Panc1 (cell line): ENCODE data around the gene TRABD2A. TPM values are rescaled to one million over a fixed set of nuclear protein-coding genes. Genes with fewer than 3 reads are reported as not detected.
A peak's percentile ranks its signal among the peaks of the same experiment; 100 is the strongest.

Experiments used
- ATAC-seq: fragments of 200-7000 bp; cut with Tn5 transposase; 2 replicates; pipeline ENCODE4 v1.9.1; 2020; ENCODE audit warnings: mild to moderate bottlenecking, moderate library complexity
- BruUV-seq: library from RNA; stranded (reverse); fragments of 400-500 nt; replicated peaks from 2 replicates; lab custom pipeline; 2021; lab: Mats Ljungman, UMichigan
- CTCF ChIA-PET: fragments of 300-600 bp; sonication (Branson Sonifier 250); formaldehyde crosslinking; loops from one replicate; lab custom pipeline; 2022; ENCODE audit warnings: antibody characterized with exemption; lab: Charles Lee
- POLR2A ChIA-PET: fragments of 300-600 bp; sonication (Branson Sonifier 250); formaldehyde crosslinking; loops from one replicate; lab custom pipeline; 2022; ENCODE audit warnings: antibody characterized with exemption; lab: Charles Lee
- DNase-seq: peaks from one replicate; pipeline ENCODE4 v3.0.0-alpha.2; 2010; ENCODE audit warnings: low read depth, low spot score
- H3K27ac ChIP-seq: 2 replicates; pipeline ENCODE4 v1.5.1; 2011; ENCODE audit warnings: mild to moderate bottlenecking, low read length, inconsistent platforms
- H3K27me3 ChIP-seq: fragments of 200-500 bp; sonication (Bioruptor generic); 2 replicates; pipeline ENCODE4 v1.6.0; 2014; ENCODE audit warnings: low read length, inconsistent platforms; ENCODE audit not compliant: control insufficient read depth, insufficient read depth
- H3K36me3 ChIP-seq: fragments of 200-500 bp; sonication (Bioruptor generic); 2 replicates; pipeline ENCODE4 v1.5.1; 2014; ENCODE audit warnings: inconsistent platforms, mild to moderate bottlenecking, low read length, moderate library complexity; ENCODE audit not compliant: control insufficient read depth, insufficient read depth
- H3K4me1 ChIP-seq: 2 replicates; pipeline ENCODE4 v1.5.1; 2011; ENCODE audit warnings: inconsistent platforms, mild to moderate bottlenecking, low read length, moderate library complexity; ENCODE audit not compliant: control insufficient read depth, insufficient read depth
- H3K4me3 ChIP-seq, 2 experiments: 2 replicates each; pipeline ENCODE4 v1.5.1; 2011 to 2012; ENCODE audit warnings: low read depth in 2 of 2, low read length in 2 of 2, mild to moderate bottlenecking in 2 of 2, inconsistent platforms in 1 of 2, moderate library complexity in 1 of 2
- H3K9me3 ChIP-seq: fragments of 200-500 bp; sonication (Bioruptor generic); 2 replicates; pipeline ENCODE4 v1.5.1; 2014; ENCODE audit warnings: low read depth, mild to moderate bottlenecking, inconsistent platforms, low read length, moderate library complexity; ENCODE audit not compliant: control insufficient read depth, insufficient read depth
- POLR2AphosphoS5 ChIP-seq: IDR thresholded peaks from 2 replicates; pipeline ENCODE4 v1.6.1; 2012; ENCODE audit warnings: mild to moderate bottlenecking, low read depth, low read length, moderate library complexity
- SIN3A ChIP-seq: IDR thresholded peaks from 2 replicates; pipeline ENCODE4 v1.6.1; 2012; ENCODE audit warnings: low read depth, mild to moderate bottlenecking, low read length, moderate library complexity, borderline replicate concordance; ENCODE audit not compliant: insufficient read depth
- in situ Hi-C: cut with HindIII; loops from 2 replicates; pipeline ENCODE4 v1.10.0; 2016; ENCODE audit warnings: low sequenced_read_pairs, low pct_unique_long_range_greater_than_20kb
- intact Hi-C: fragments of 100-400 bp; cut with micrococcal nuclease; formaldehyde crosslinking; loops from one replicate; pipeline ENCODE4 v1.10.0; 2022; ENCODE audit not compliant: unreplicated experiment
- total RNA-seq: library from RNA; stranded (reverse); gene quantifications from one replicate; pipeline ENCODE4 v1.2.1, GENCODE V29; 2021; ENCODE audit not compliant: unreplicated experiment
- TF ChIP-seq, protein P1 (sequence below): fragments of 450-650 bp; IDR thresholded peaks from 2 replicates; pipeline ENCODE4 v1.5.1; 2017; ENCODE audit warnings: mild to moderate bottlenecking

TRABD2A gene
- total RNA-seq, 1 experiment from 2014 or later: 1.7 TPM

DNA sequence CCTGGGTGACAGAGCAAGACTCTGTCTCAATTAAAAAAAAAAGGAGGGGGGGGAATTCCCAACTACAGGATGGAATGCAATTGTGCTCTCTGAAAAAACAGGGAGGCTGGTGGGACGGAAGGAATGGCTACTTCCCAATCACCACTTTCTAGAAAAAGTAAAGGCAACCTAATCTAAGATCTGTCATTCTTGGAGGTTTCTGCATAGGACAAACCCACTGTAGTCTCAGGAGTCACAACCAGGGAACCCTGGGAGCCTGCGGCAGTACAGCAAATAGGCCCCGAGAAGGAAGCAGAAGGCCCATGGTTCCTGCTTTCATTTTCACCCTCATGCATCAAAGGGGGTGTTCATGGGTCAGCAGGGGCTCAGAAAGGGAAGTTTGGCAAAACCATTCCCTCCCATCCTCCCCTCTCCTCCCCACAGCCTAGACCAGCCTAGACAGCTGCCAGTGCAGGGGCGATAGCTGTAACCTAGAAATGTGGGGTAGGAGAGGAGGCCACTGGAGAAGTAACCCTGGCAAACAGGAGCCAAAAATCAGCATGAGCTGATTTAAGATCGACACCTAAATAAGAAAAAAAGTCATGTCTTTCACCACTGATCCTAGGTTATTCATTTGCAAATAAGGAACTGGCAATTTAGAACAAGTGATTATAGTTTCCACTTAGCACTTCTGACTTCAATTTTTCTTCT lies 48.0 kb downstream of the TRABD2A start:
- Histone ChIP-seq H3K4me3 (no peak overlapping the region), H3K36me3 (no peaks in the 10 kb centered on the region), H3K27me3 (no peaks in the 10 kb centered on the region), H3K4me1 (no peaks in the 10 kb centered on the region), H3K9me3 (no peaks in the 10 kb centered on the region), H3K27ac (no peak overlapping the region)
- ATAC-seq (no peak; the same call in 1 of the 2 replicates), DNase-seq (no peak)
- in situ Hi-C loops (no loop called here), intact Hi-C loops (no loop called here)
- TF ChIP-seq, protein P1, sequence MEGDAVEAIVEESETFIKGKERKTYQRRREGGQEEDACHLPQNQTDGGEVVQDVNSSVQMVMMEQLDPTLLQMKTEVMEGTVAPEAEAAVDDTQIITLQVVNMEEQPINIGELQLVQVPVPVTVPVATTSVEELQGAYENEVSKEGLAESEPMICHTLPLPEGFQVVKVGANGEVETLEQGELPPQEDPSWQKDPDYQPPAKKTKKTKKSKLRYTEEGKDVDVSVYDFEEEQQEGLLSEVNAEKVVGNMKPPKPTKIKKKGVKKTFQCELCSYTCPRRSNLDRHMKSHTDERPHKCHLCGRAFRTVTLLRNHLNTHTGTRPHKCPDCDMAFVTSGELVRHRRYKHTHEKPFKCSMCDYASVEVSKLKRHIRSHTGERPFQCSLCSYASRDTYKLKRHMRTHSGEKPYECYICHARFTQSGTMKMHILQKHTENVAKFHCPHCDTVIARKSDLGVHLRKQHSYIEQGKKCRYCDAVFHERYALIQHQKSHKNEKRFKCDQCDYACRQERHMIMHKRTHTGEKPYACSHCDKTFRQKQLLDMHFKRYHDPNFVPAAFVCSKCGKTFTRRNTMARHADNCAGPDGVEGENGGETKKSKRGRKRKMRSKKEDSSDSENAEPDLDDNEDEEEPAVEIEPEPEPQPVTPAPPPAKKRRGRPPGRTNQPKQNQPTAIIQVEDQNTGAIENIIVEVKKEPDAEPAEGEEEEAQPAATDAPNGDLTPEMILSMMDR: no peak
- no peak for TF ChIP-seq POLR2AphosphoS5
- POLR2A ChIA-PET: no interaction called here
- BruUV-seq: no TSS peak
- CTCF ChIA-PET: no interaction called here

DNA sequence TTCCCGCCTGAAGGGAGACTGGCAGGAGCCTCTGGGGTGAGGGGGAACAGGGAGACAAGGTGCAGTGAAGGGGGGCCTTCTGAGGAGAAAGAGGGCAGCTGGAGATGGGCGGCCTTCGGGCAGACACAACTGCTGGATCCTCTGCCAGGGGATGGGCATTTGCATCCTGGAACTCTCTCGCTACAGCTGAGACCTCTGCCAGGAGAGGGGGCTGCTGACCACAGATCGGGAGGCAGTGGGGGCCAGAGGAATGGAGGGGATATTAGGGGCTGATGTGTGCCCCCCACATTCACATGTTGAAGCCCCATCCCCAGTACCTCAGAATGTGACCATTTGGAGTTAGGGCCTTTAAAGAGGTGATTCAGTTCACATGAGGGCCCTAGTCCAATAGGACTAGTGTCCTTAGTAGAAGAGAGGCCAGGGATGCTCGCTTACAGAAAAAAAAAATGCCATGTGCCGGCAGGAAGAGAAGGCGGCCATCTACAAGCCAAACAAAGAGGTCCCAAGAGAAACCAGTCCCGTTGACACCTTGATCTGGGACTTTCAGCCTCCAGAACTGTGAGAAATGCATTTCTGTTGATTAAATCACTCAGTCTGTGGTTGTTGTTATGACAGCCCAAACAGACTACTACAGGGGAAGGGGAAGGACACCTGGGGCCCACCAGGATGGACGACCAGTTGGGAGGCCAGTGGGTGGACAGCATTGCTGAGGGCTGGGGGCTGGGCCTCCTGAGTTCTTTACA lies 50.0 kb downstream of the TRABD2A start:
- ChIA-PET POLR2A (no interaction called here), CTCF (no interaction called here)
- no peaks in the 10 kb centered on the region for H3K36me3 ChIP-seq
- no peak overlapping the region for H3K4me3 ChIP-seq
- TF ChIP-seq POLR2AphosphoS5: no peak
- TF ChIP-seq, protein P1: peak; percentile 11; the same call in 1 of the 2 replicates
- H3K27ac ChIP-seq: no peak overlapping the region
- ATAC-seq (no peak), DNase-seq (no peak)
- H3K4me1 ChIP-seq: no peaks in the 10 kb centered on the region
- in situ Hi-C loops (no loop called here), intact Hi-C loops (no loop called here)
- BruUV-seq: no TSS peak
- H3K27me3 ChIP-seq: no peaks in the 10 kb centered on the region
- H3K9me3 ChIP-seq: no peaks in the 10 kb centered on the region

DNA sequence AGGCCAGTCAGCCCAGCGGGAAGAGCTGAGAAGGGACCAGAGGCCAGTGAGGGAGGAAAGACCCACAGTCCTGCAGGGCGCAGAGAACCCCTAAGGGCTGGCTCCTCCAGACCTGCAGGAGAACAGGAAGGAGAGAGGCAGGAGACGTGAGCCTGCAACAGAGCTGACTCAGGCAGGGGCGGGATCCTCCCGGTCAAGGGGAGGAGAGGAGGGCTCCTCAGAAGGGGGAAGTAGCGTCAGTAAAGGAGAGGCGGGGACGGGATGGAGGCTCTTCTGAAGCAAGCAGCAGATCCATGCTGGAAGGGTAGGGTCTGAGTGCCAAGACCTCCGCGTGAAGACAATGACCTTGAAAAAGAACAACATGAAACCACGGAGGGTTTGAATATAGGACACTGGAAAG lies 50.8 kb downstream of the TRABD2A start:
- in situ Hi-C loops: no loop called here
- Histone ChIP-seq H3K4me3 (no peak overlapping the region), H3K4me1 (no peaks in the 10 kb centered on the region), H3K27ac (no peak overlapping the region), H3K27me3 (no peaks in the 10 kb centered on the region), H3K9me3 (no peaks in the 10 kb centered on the region), H3K36me3 (no peaks in the 10 kb centered on the region)
- intact Hi-C loops: no loop called here
- ChIA-PET POLR2A (no interaction called here), CTCF (no interaction called here)
- DNase-seq (no peak), ATAC-seq (no peak)
- TF ChIP-seq SIN3A (no peak), POLR2AphosphoS5 (no peak)
- BruUV-seq: no TSS peak
